ENCODE results near the gene MAP3K20. TPM values are rescaled to one million over a fixed set of nuclear protein-coding genes. Genes with fewer than 3 reads are reported as not detected.
"Not testable (repeated sequence)": the region's sequence is repeated elsewhere in the genome, so short reads cannot be mapped to it uniquely, and the experiment has no call there.

Gene MAP3K20
- polyA plus RNA-seq, 1 of the 3 experiments (the other 2 are of a cell fraction) = 8.5 TPM

DNA sequence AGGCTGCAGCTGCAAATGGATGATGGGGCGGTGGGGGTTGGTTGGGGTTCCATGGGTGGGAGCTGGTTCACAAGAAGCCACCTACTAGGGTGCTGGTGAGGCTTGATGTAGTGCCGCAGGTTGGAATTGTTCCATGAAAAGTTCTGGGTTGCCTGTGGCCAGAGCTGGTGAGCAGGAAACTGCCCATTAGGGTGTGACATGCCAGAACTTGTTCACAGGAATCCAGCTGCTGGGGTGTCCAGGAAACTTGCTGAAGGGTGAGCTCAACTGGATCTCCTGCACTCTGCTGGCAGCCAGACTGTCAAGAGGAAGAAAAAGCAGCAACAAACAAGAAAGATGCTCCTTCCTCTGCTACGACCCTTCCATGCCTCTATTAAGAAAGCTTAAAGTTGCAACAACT is 48.8 kb downstream of the MAP3K20 start:
- no peaks in the 10 kb centered on the region for H3K9me2 ChIP-seq
- CTCF ChIA-PET = no interaction called here
- peaks cover 9% of the 10 kb centered on the region for H3F3A ChIP-seq (replicated peaks; ENCODE audit: insufficient read depth)
- no peak overlapping the region for H2AFZ ChIP-seq (ENCODE audit: low read depth)
- H3K4me1 ChIP-seq (ENCODE audit: control insufficient read depth in 1 of 2, insufficient read depth in 2 of 2, low read depth in 1 of 2, low read length in 1 of 2) = peaks cover 0 to 43% of the 10 kb centered on the region in 2 experiments; a peak in 3 of 4 replicates
- DNase-seq = no peak
- peaks cover 45% of the 10 kb centered on the region; the same call in 1 of the 2 replicates for H3K79me2 ChIP-seq (ENCODE audit: insufficient read depth)
- H4K20me1 ChIP-seq (ENCODE audit: insufficient read depth) = no peaks in the 10 kb centered on the region
- TF ChIP-seq FOXJ3 (CRISPR knock-in tag; IDR thresholded peaks at IDR 0.05) = no peak
- TF ChIP-seq NRF1 (IDR thresholded peaks at IDR 0.05; ENCODE audit: low read depth, low read length) = no peak
- TF ChIP-seq MXI1 (IDR thresholded peaks at IDR 0.05; ENCODE audit: low read depth, low read length) = no peak
- no peak for TF ChIP-seq TEAD4 (IDR thresholded peaks at IDR 0.05; ENCODE audit: borderline replicate concordance, insufficient read depth)
- TF ChIP-seq, protein P1, sequence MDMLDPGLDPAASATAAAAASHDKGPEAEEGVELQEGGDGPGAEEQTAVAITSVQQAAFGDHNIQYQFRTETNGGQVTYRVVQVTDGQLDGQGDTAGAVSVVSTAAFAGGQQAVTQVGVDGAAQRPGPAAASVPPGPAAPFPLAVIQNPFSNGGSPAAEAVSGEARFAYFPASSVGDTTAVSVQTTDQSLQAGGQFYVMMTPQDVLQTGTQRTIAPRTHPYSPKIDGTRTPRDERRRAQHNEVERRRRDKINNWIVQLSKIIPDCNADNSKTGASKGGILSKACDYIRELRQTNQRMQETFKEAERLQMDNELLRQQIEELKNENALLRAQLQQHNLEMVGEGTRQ (IDR thresholded peaks at IDR 0.05; ENCODE audit: borderline replicate concordance, low read depth, low read length) = no peak
- TF ChIP-seq, protein P2, sequence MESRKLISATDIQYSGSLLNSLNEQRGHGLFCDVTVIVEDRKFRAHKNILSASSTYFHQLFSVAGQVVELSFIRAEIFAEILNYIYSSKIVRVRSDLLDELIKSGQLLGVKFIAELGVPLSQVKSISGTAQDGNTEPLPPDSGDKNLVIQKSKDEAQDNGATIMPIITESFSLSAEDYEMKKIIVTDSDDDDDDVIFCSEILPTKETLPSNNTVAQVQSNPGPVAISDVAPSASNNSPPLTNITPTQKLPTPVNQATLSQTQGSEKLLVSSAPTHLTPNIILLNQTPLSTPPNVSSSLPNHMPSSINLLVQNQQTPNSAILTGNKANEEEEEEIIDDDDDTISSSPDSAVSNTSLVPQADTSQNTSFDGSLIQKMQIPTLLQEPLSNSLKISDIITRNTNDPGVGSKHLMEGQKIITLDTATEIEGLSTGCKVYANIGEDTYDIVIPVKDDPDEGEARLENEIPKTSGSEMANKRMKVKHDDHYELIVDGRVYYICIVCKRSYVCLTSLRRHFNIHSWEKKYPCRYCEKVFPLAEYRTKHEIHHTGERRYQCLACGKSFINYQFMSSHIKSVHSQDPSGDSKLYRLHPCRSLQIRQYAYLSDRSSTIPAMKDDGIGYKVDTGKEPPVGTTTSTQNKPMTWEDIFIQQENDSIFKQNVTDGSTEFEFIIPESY (IDR thresholded peaks at IDR 0.05; ENCODE audit: borderline replicate concordance, low read depth) = no peak
- no peak for TF ChIP-seq TCF12 (IDR thresholded peaks at IDR 0.05)
- TF ChIP-seq MEF2A (IDR thresholded peaks at IDR 0.05; ENCODE audit: borderline replicate concordance, low read depth) = no peak
- no peak for TF ChIP-seq POLR2AphosphoS5 (IDR thresholded peaks at IDR 0.05; ENCODE audit: low read depth, low read length)
- no peak for TF ChIP-seq SIN3A (IDR thresholded peaks at IDR 0.05; ENCODE audit: borderline replicate concordance, low read depth, low read length)
- no peak for TF ChIP-seq CHD2 (IDR thresholded peaks at IDR 0.05; ENCODE audit: low read length, partially characterized antibody)
- TF ChIP-seq GABPA (IDR thresholded peaks at IDR 0.05; ENCODE audit: low read depth) = no peak
- H3K27me3 ChIP-seq (ENCODE audit: insufficient read depth) = no peaks in the 10 kb centered on the region
- H3K36me3 ChIP-seq (replicated peaks in 1 of 2; ENCODE audit: control insufficient read depth in 1 of 2, insufficient read depth in 2 of 2, low read length in 1 of 2) = peaks cover 0 to 4% of the 10 kb centered on the region in 2 experiments
- H3K9me3 ChIP-seq = no peaks in the 10 kb centered on the region
- POLR2A ChIA-PET = no interaction called here
- no peak overlapping the region for H3K4me3 ChIP-seq (ENCODE audit: low read depth in 2 of 2, low read length in 1 of 2)
- no peak overlapping the region for H3K4me2 ChIP-seq
- H3K27ac ChIP-seq (ENCODE audit: low read depth in 2 of 2, low read length in 1 of 2) = peak overlapping the region in 1 of 2 experiments; percentile 27; a peak in 1 of 4 replicates
- 100% methylated on average over 3 of the region's 3 CpGs for WGBS (ENCODE audit: low lambda C conversion rate)
- H3K9ac ChIP-seq = no peak overlapping the region

DNA sequence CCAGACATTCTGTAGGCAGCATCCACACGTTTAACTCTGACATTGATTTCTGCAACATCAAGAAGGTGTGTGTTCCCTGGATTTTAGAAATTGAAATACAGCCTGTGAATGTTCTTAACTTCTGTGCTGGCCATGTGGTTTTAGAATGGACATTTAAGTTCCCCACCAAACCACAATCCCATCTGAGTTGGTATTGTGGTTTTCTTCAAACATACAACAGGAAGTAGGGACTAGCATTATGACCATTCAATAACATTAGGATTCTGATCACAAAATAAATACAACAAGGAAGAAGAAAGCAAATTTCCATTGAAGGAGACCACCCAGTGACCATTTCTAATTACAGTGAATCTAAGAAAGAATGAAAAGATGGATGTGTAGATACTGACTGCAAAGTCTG is 51.2 kb downstream of the MAP3K20 start:
- Histone ChIP-seq H3K4me3 (ENCODE audit: low read depth in 2 of 2, low read length in 1 of 2) (no peak overlapping the region), H3K9ac (no peak overlapping the region), H3K9me2 (no peaks in the 10 kb centered on the region), H3K4me2 (no peak overlapping the region), H3K79me2 (ENCODE audit: insufficient read depth) (peaks cover 38% of the 10 kb centered on the region; the same call in 1 of the 2 replicates), H3K4me1 (ENCODE audit: control insufficient read depth in 1 of 2, insufficient read depth in 2 of 2, low read depth in 1 of 2, low read length in 1 of 2) (peaks cover 6 to 45% of the 10 kb centered on the region in 2 experiments; a peak in 3 of 4 replicates), H3K9me3 (no peaks in the 10 kb centered on the region), H3K27me3 (ENCODE audit: insufficient read depth) (no peaks in the 10 kb centered on the region), H3K36me3 (replicated peaks in 1 of 2; ENCODE audit: control insufficient read depth in 1 of 2, insufficient read depth in 2 of 2, low read length in 1 of 2) (peaks cover 0 to 4% of the 10 kb centered on the region in 2 experiments), H3K27ac (ENCODE audit: low read depth in 2 of 2, low read length in 1 of 2) (no peak overlapping the region), H3F3A (replicated peaks; ENCODE audit: insufficient read depth) (no peaks in the 10 kb centered on the region), H2AFZ (ENCODE audit: low read depth) (no peak overlapping the region), H4K20me1 (ENCODE audit: insufficient read depth) (no peaks in the 10 kb centered on the region)
- ChIA-PET POLR2A (no interaction called here), CTCF (no interaction called here)
- DNase-seq = no peak
- peak; percentile 21; the same call in 1 of the 2 replicates for TF ChIP-seq TCF12 (IDR thresholded peaks at IDR 0.05)
- TF ChIP-seq, protein P3, sequence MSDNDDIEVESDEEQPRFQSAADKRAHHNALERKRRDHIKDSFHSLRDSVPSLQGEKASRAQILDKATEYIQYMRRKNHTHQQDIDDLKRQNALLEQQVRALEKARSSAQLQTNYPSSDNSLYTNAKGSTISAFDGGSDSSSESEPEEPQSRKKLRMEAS (IDR thresholded peaks at IDR 0.05; ENCODE audit: low read depth) = no peak
- 93% methylated on average over 1 of the region's 1 CpG for WGBS (ENCODE audit: low lambda C conversion rate)

DNA sequence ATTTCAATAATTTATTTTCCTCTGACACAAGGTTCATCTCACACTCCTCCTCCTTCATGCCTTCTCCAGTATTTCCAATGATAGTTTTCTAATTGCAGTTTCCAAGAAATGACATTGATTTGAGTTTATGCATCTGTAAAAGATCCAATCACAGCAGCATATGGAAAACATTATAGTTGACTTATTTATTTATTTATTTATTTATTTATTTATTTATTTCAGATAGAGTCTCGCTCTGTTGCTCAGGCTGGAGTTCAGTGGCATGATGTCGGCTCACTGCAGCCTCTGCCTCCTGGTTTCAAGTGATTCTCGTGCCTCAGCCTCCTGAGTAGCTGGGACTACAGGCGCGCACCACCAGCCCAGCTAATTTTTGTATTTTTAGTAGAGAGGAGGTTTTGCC is 52.5 kb downstream of the MAP3K20 start:
- H3K4me3 ChIP-seq (ENCODE audit: low read depth in 2 of 2, low read length in 1 of 2); H3K36me3 ChIP-seq (replicated peaks in 1 of 2; ENCODE audit: control insufficient read depth in 1 of 2, insufficient read depth in 2 of 2, low read length in 1 of 2); H3K9me2 ChIP-seq; H3F3A ChIP-seq (replicated peaks; ENCODE audit: insufficient read depth); H3K9ac ChIP-seq; H3K27ac ChIP-seq (ENCODE audit: low read depth in 2 of 2, low read length in 1 of 2); DNase-seq; H3K9me3 ChIP-seq; H2AFZ ChIP-seq (ENCODE audit: low read depth); H4K20me1 ChIP-seq (ENCODE audit: insufficient read depth); H3K27me3 ChIP-seq (ENCODE audit: insufficient read depth); POLR2A ChIA-PET; H3K4me2 ChIP-seq: not testable (repeated sequence)
- WGBS (ENCODE audit: low lambda C conversion rate) = over 99% methylated on average over 5 of the region's 5 CpGs
- Histone ChIP-seq H3K79me2 (ENCODE audit: insufficient read depth) (peaks cover 28% of the 10 kb centered on the region; the same call in 1 of the 2 replicates), H3K4me1 (ENCODE audit: control insufficient read depth in 1 of 2, insufficient read depth in 2 of 2, low read depth in 1 of 2, low read length in 1 of 2) (peaks cover 6 to 43% of the 10 kb centered on the region in 2 experiments; a peak in 3 of 4 replicates)
- CTCF ChIA-PET = interaction anchor here (0.9 kb wide), 1 partner anchor 10 kb away, joined by 3 read pairs; no protein-coding TSS in a partner anchor

All from SK-N-SH (cell line).